Peyer's patch (tissue), 4 donors: ENCODE measurements around the gene CLEC9A.

Experiments
- CTCF ChIP-seq, 6 experiments: fragments of 450-650 bp in 4 of 6; fragments of 200-600 bp in 2 of 6; sonication (generic) in 1 of 6; IDR thresholded peaks; one replicate each; pipeline ENCODE4 v1.5.1; 2017 to 2019; ENCODE audit warnings: antibody characterized with exemption in 6 of 6, mild to moderate bottlenecking in 3 of 6, moderate library complexity in 1 of 6
- POLR2A ChIP-seq, 2 donors: fragments of 450-650 bp; IDR thresholded peaks; one replicate each; pipeline ENCODE4 v1.5.1; 2017; ENCODE audit warnings: antibody characterized with exemption in 2 of 2, mild to moderate bottlenecking in 2 of 2, moderate library complexity in 2 of 2

GRCh38 chr12:10098791-10099190, 68.3 kb downstream of the CLEC9A start, which contains the start of gene CLEC1A:
- TF ChIP-seq CTCF (IDR thresholded peaks at IDR 0.05) (no peak), POLR2A (IDR thresholded peaks at IDR 0.05) (no peak)
